Measurements from ENCODE around the gene FAM110A.
A peak's percentile ranks its signal among the peaks of the same experiment; 100 is the strongest.
"Not testable (repeated sequence)": the region's sequence is repeated elsewhere in the genome, so short reads cannot be mapped to it uniquely, and the experiment has no call there.

FAM110A gene

GRCh38 chr20:822651-823573 is 10.6 kb upstream of the FAM110A start:
- H3K4me3 ChIP-seq (ENCODE audit: low read depth, low read length): no peak overlapping the region

GRCh38 chr20:823574-823902 is 10.0 kb upstream of the FAM110A start:
- H3K4me3 ChIP-seq (ENCODE audit: low read depth, low read length): no peak overlapping the region

DNA sequence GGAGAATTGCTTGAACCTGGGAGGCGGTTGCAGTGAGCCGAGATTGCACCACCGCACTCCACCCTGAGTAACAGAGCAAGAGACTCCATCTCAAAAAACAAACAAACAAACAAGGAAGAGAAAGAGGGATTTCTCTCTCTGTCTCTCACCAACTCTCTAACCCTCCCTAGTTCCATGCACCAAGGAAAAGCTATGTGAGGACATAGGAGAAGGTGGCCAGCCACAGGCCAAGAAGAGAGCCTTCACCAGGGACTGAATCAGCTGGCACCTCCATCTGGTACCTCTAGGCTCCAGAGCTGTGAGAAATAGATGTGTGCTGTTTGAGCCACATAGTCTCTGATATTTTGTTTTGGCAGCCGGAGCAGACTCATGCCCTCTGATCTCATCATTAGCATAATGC is 9.0 kb upstream of the FAM110A start:
- no peak overlapping the region for H3K4me3 ChIP-seq (ENCODE audit: low read depth, low read length)

DNA sequence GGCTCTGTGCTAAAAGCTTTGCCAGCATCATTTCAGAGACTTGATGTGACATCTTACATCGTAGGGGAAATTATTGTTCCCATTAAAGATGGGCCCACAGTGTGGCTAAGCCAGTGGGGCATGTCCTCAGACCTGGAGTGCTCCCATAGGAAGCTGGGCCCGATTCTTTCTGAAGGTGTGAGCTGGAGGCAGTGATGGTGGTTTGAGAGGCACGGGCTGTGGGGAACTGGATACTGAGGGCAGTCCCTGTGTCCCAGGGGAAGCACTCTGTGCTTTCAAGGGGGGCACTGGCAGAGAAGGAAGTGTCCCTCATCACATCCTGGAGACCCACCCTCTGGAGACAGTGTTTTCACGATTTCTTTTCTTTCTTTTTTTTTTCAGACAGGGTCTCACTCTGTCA is 8.6 kb upstream of the FAM110A start:
- H3K4me3 ChIP-seq (ENCODE audit: low read depth, low read length): no peak overlapping the region

DNA sequence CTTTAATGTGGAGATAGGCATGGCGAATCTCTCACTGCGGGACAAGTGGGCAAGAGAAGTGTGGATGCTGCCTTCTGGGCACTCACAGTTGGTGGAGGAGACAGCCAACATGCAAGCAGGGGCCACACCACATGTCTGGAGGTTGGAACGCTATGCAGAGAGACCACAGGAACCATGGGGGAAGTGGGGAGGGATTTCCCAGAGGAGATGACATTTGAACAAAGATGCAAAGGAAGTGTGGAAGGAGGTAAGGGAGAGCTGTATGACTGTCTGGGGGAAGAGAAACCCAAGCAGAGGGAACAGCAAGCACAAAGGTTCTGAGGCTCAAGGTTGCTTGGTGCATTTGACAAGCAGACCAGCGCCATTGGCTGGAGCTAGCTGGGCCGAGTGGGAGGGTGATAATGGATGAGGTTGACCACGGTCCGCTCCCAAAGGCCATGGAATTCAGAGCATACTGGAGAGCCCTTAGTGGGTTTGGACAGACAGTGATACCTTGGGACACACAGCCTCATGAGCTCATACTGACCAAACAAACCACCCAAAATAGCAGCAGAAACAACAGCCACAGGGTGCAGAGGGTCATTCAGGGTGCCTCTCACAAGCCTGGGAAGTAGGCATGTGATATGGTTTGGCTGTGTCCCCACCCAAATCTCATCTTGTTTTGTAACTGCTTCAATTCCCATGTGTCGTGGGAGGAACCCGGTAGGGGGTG is 7.6 kb upstream of the FAM110A start:
- H3K4me3 ChIP-seq (ENCODE audit: low read depth, low read length): no peak overlapping the region

DNA sequence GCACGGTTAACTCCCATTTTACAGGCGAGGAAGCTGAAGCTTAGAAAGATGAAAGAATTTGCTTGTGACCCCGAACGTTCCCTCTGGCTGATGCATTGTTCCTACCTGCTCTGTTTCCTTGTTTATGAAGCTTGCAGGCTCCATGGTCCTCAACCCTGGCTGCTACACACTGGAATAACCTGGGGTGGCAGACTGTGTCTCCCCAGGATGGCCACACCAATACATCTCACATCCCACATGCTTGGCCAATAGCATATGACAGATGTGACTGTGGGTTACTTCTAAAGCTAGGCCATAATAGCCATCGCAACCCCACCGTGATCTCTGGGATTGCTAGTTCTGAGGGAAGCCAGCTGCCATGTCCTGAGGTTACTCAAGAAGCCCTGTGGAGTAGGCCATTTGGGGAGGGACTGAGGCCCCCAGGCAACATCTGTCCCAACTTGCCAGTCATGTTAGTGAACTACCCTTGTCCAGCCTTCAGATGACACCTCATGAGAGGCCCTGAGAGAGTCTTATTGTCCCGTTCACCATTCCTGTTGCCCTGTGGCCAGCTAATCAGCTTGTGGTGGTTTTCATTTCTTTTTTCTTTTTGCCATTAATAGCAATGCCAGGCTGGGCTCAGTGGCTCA is 6.7 kb upstream of the FAM110A start:
- no peak overlapping the region for H3K4me3 ChIP-seq (ENCODE audit: low read depth, low read length)

GRCh38 chr20:827981-828380 is 5.5 kb upstream of the FAM110A start:
- not testable (repeated sequence) for H3K4me3 ChIP-seq (ENCODE audit: low read depth, low read length)

- H3K4me3 ChIP-seq (ENCODE audit: low read depth, low read length): no peak overlapping the region
Measured at GRCh38 chr20:828987-829386, 4.5 kb upstream of the FAM110A start.

DNA sequence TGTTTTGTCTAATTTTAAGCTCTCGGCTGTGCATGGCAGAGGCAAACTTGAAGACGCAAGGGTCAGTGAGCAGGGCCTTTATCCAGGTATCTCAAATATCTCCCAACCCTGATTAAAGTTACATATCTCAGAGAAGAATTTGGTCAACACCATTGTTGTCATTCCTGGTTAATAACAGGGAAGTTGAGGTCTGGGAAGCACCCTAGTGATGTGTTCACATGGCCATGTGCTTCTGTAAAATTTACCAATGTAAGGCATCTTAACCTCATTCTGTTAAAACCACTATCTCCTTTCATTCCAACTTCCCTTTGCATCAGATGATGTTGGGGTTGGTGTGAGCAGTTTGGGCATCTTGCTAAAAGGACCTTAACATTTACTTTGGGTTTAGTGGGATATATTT is 4.0 kb upstream of the FAM110A start:
- no peak overlapping the region for H3K4me3 ChIP-seq (ENCODE audit: low read depth, low read length)

- H3K4me3 ChIP-seq (ENCODE audit: low read depth, low read length): no peak overlapping the region
Measured at GRCh38 chr20:830011-830521, 3.4 kb upstream of the FAM110A start.

- H3K4me3 ChIP-seq (ENCODE audit: low read depth, low read length): no peak overlapping the region
Measured at GRCh38 chr20:831251-831650, 2.3 kb upstream of the FAM110A start.

GRCh38 chr20:831956-832355 is 1.6 kb upstream of the FAM110A start:
- H3K4me3 ChIP-seq (ENCODE audit: low read depth, low read length): no peak overlapping the region

- H3K4me3 ChIP-seq (ENCODE audit: low read depth, low read length): no peak overlapping the region
Measured at GRCh38 chr20:833121-833449, 430 bp upstream of the FAM110A start.

DNA sequence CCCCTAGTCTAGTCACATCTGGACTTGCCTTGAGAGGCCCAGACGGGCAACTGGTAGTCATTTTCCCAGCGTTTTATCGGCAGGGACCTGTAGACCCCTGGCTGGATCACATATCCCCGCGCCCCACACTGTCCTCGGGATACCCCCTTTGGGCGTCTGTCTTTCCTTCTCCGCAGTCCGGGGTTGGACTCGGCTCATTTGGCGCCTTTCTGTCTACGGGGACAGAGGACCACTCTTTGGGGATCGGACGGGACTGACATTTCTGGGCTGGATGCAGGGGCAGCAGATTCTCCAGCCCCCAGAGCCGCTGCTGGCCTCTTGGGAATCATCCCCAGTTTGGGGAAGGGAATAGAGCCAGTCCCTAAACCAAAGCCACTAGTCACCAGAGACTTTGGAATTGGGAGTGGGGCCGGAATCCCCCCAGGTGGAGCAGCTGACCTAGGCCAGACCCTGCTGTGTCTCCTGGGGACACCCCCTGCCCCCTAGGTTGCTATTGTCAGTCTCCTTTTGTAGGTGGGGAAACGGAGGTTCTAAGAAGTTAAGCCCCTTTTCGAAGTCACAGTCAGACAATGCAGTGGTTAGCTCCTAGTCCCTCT is 734 bp downstream of the FAM110A start:
- H3K4me3 ChIP-seq (ENCODE audit: low read depth, low read length): peak overlapping the region; percentile 67

GRCh38 chr20:835608-836045 is 2.1 kb downstream of the FAM110A start:
- H3K4me3 ChIP-seq (ENCODE audit: low read depth, low read length): no peak overlapping the region

DNA sequence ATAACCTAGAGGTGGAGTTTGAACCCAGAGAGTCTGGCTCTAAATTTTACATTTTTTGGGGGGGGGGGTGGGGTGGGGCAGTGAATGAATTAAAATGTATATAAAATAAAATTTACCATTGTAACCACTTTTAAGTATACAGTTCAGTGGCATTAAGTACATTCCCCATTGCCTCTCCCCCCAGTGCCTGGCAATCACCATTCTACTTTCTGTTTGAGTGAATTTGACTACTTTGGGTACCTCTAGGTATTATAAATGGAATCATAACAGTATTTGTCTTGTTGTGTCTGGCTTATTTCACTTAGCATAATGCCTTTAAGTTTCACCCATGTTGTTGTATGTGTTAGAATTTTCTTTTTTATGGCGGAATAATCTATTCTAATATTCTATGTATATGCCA is 2.7 kb downstream of the FAM110A start:
- no peak overlapping the region for H3K4me3 ChIP-seq (ENCODE audit: low read depth, low read length)

- no peak overlapping the region for H3K4me3 ChIP-seq (ENCODE audit: low read depth, low read length)
Measured at GRCh38 chr20:839015-839414, 5.5 kb downstream of the FAM110A start.

- H3K4me3 ChIP-seq (ENCODE audit: low read depth, low read length): no peak overlapping the region
Measured at GRCh38 chr20:839626-840025, 6.1 kb downstream of the FAM110A start.

DNA sequence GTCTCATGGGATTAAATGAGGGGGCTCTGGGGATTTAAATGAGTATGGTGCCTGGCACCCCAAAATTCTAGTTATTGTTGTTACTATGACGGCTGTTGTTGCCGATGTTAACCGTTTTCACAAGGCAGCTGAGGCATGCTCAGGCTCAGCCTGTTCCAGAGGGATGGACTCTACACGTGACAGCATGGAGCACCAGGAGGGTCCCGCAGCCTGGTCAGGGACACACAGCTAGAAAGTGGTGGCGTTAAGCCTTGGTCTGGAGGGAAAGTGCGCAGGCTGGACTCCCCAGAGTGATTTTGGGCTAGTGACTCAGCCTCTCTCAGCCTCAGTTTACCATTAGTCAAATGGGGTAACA is 7.0 kb downstream of the FAM110A start:
- no peak overlapping the region for H3K4me3 ChIP-seq (ENCODE audit: low read depth, low read length)

DNA sequence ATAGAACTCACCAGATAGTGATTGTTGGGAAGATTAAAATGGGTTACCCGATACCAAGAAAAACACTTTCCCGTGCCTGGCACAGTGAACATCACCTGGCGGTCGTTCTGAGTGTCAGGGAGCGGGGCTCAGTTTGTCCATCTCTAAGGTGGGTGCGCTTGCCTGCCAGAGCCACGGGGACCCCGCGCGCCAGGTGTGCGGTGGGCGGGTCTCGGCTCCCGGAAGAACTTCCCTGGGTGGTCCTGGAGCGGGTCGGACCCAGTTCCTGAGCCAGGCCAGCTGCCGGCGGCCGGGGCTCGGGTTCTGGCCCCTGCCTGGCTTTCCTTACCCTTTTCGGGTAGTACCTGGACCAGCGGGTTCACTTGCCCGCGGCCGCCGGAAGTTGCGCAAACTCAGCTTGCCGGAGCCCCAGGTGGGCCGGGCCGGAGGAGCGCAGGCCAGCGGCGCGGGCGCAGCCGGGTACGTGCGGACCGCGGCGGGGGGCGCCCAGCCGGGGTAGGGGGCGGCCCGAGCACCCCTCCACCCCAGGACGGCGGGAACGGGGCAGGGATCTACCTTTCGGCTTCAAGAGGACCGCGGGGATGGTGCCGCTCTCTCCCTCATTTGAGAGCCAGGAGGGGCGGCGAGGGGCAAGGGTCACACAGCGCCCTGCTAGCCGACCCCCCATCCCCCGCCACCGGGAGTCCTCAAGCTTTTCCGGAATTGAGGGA is 7.5 kb downstream of the FAM110A start:
- H3K4me3 ChIP-seq (ENCODE audit: low read depth, low read length): peak overlapping the region; percentile 70
